Neural progenitor cell (in vitro differentiated cells): ENCODE results near the gene CREB5. TPM values are rescaled to one million over a fixed set of nuclear protein-coding genes. Genes with fewer than 3 reads are reported as not detected.
A peak's percentile ranks its signal among the peaks of the same experiment; 100 is the strongest.
"Not testable (repeated sequence)": the region's sequence is repeated elsewhere in the genome, so short reads cannot be mapped to it uniquely, and the experiment has no call there.

Experiments used
- DNase-seq: peaks from one replicate; pipeline ENCODE4 v3.0.0-alpha.2; 2016; ENCODE audit warnings: low spot score
- H2AFZ ChIP-seq: fragments of 200-600 bp; sonication (generic); replicated peaks from 2 replicates; pipeline ENCODE4 v1.6.1; 2016; ENCODE audit warnings: antibody characterized with exemption
- H3F3A ChIP-seq: fragments of 200-600 bp; sonication (generic); 2 replicates; pipeline ENCODE4 v1.6.1; 2016; ENCODE audit warnings: antibody characterized with exemption, low read depth
- H3K27ac ChIP-seq: fragments of 200-600 bp; sonication (generic); 2 replicates; pipeline ENCODE4 v1.5.1; 2016; ENCODE audit warnings: mild to moderate bottlenecking
- H3K27me3 ChIP-seq: fragments of 200-600 bp; sonication (generic); 2 replicates; pipeline ENCODE4 v1.6.1; 2016; ENCODE audit warnings: mild to moderate bottlenecking, moderate library complexity
- H3K36me3 ChIP-seq: fragments of 200-600 bp; sonication (generic); 2 replicates; pipeline ENCODE4 v1.5.1; 2016
- H3K4me1 ChIP-seq: fragments of 200-600 bp; sonication (generic); 2 replicates; pipeline ENCODE4 v1.6.1; 2016; ENCODE audit warnings: mixed run types
- H3K4me2 ChIP-seq: fragments of 200-600 bp; sonication (generic); 2 replicates; pipeline ENCODE4 v1.6.1; 2016
- H3K4me3 ChIP-seq: fragments of 200-600 bp; sonication (generic); 2 replicates; pipeline ENCODE4 v1.5.1; 2016
- H3K79me2 ChIP-seq: fragments of 200-600 bp; sonication (generic); 2 replicates; pipeline ENCODE4 v1.6.1; 2016; ENCODE audit warnings: low read depth
- H3K9ac ChIP-seq: fragments of 200-600 bp; sonication (generic); 2 replicates; pipeline ENCODE4 v1.6.1; 2016
- H3K9me3 ChIP-seq: fragments of 200-600 bp; sonication (generic); 2 replicates; pipeline ENCODE4 v1.5.1; 2016; ENCODE audit warnings: low read depth
- H4K20me1 ChIP-seq: fragments of 200-600 bp; sonication (generic); 2 replicates; pipeline ENCODE4 v1.6.1; 2016; ENCODE audit warnings: low read depth
- H3K27ac Mint-ChIP-seq: 3 replicates; pipeline ENCODE4 v1.8.0; 2021; ENCODE audit warnings: mixed read lengths
- H3K27me3 Mint-ChIP-seq: 2 replicates; pipeline ENCODE4 v1.8.0; 2022; ENCODE audit warnings: low read depth, mild to moderate bottlenecking, inconsistent platforms, moderate library complexity, mixed read lengths; ENCODE audit not compliant: insufficient read depth
- H3K36me3 Mint-ChIP-seq: 3 replicates; pipeline ENCODE4 v1.8.0; 2021; ENCODE audit warnings: mixed read lengths
- H3K4me1 Mint-ChIP-seq: 3 replicates; pipeline ENCODE4 v1.8.0; 2021; ENCODE audit warnings: mixed read lengths
- H3K4me3 Mint-ChIP-seq: 3 replicates; pipeline ENCODE4 v1.8.0; 2021; ENCODE audit warnings: mild to moderate bottlenecking, moderate library complexity, mixed read lengths
- H3K9me3 Mint-ChIP-seq: 3 replicates; pipeline ENCODE4 v1.8.0; 2020; ENCODE audit warnings: mixed read lengths
- CTCF ChIP-seq: fragments of 200-600 bp; sonication (generic); IDR thresholded peaks from 2 replicates; pipeline ENCODE4 v1.5.1; 2017; ENCODE audit warnings: antibody characterized with exemption, mild to moderate bottlenecking
- EZH2 ChIP-seq: fragments of 200-600 bp; sonication (generic); IDR thresholded peaks from 2 replicates; pipeline ENCODE4 v1.6.1; 2017; ENCODE audit warnings: antibody characterized with exemption, mild to moderate bottlenecking, moderate library complexity
- EZH2phosphoT487 ChIP-seq: fragments of 200-600 bp; sonication (generic); IDR thresholded peaks from 2 replicates; pipeline ENCODE4 v1.6.1; 2017; ENCODE audit warnings: antibody characterized with exemption
- total RNA-seq: library from RNA; depleted of rRNA; stranded (reverse); fragments of >200 nt; gene quantifications from 2 replicates; pipeline ENCODE4 v1.2.3, GENCODE V29; 2015; ENCODE audit warnings: low replicate concordance

Gene CREB5
- total RNA-seq, 1 donor from 2014 or later: 1.2 TPM

DNA sequence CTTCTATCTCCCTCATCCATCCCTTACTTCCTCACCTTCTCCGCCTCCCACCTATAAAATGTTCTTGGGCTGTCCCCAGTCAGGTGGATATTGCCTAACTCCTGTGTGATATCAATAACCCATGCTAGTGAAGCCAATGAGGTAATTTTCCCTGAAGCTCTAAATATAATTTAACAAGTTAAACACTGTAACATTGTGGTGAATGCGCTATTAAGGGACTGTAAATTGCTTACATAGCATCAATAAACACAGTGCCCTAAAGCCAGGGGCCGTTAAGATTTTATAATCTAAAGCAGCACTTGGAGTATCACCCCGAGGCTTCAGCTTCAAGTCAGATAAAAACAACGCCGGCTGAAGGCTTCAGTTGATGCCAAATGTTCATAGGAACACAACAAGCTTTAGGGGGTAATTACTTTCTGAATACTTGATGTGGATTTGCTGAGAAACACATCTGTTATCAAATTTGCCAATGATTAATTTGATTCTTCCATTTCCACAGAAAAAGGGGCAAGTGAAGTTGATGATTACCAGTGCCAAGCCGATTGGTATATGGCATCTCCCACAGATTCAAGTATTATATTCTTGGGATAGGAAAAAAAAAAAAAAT is 138.4 kb downstream of the CREB5 start:
- H3K4me2 ChIP-seq: no peak overlapping the region
- no peak overlapping the region for H3K27ac ChIP-seq
- no peak overlapping the region for H3K4me3 ChIP-seq
- H3F3A ChIP-seq: no peaks in the 10 kb centered on the region
- H3K79me2 ChIP-seq: no peaks in the 10 kb centered on the region
- no peaks in the 10 kb centered on the region for H3K4me1 ChIP-seq
- H3K9me3 ChIP-seq: peaks cover 13% of the 10 kb centered on the region
- Mint-ChIP-seq H3K4me1 (peaks cover 10% of the 10 kb centered on the region), H3K27ac (peak overlapping the region; percentile 25), H3K9me3 (peaks cover 20% of the 10 kb centered on the region), H3K4me3 (no peak overlapping the region), H3K27me3 (no peaks in the 10 kb centered on the region), H3K36me3 (no peaks in the 10 kb centered on the region)
- peak overlapping the region; percentile 9 for H2AFZ ChIP-seq
- no peaks in the 10 kb centered on the region for H4K20me1 ChIP-seq
- no peak overlapping the region for H3K9ac ChIP-seq
- H3K36me3 ChIP-seq: no peaks in the 10 kb centered on the region
- TF ChIP-seq EZH2: no peak
- TF ChIP-seq CTCF: no peak
- no peak for TF ChIP-seq EZH2phosphoT487
- no peaks in the 10 kb centered on the region for H3K27me3 ChIP-seq
- no peak for DNase-seq

DNA sequence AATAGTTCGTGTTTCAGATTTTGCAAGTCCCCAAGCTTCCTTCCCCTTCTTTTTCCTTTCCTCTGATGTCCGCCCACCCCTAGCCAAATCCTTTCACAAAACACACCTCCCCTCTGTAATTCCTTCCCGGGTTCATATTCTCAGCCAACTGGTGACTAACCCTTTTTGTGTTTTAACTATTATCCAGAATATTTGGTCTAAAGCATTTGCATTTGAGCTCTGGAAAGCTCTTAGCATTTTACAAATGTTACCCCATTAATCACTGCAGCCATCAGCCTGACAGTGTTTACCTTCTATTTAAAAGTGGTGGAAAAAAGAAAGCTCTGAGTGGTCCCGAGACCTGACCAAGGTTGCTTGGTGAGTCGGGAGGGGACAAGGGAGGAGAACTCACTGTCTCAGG is 139.0 kb downstream of the CREB5 start:
- Mint-ChIP-seq H3K9me3 (peaks cover 14% of the 10 kb centered on the region), H3K36me3 (no peaks in the 10 kb centered on the region), H3K27ac (no peak overlapping the region), H3K4me1 (peaks cover 10% of the 10 kb centered on the region), H3K4me3 (no peak overlapping the region), H3K27me3 (no peaks in the 10 kb centered on the region)
- no peaks in the 10 kb centered on the region for H4K20me1 ChIP-seq
- no peak overlapping the region for H3K9ac ChIP-seq
- H3K4me1 ChIP-seq: no peaks in the 10 kb centered on the region
- no peaks in the 10 kb centered on the region for H3K36me3 ChIP-seq
- H3K9me3 ChIP-seq: peaks cover 9% of the 10 kb centered on the region
- no peaks in the 10 kb centered on the region for H3F3A ChIP-seq
- H2AFZ ChIP-seq: peak overlapping the region; percentile 70
- no peaks in the 10 kb centered on the region for H3K27me3 ChIP-seq
- H3K79me2 ChIP-seq: no peaks in the 10 kb centered on the region
- no peak overlapping the region for H3K27ac ChIP-seq
- peak overlapping the region; percentile 7 for H3K4me2 ChIP-seq
- DNase-seq: no peak
- TF ChIP-seq CTCF (no peak), EZH2phosphoT487 (no peak), EZH2 (no peak)
- H3K4me3 ChIP-seq: no peak overlapping the region

- not testable (repeated sequence) for H3K27me3 ChIP-seq, H3K27ac ChIP-seq, H2AFZ ChIP-seq, H3K4me1 ChIP-seq, H3K9ac ChIP-seq, H3K4me3 Mint-ChIP-seq, H3K9me3 ChIP-seq, H3K9me3 Mint-ChIP-seq, H4K20me1 ChIP-seq, H3F3A ChIP-seq, H3K79me2 ChIP-seq, H3K27me3 Mint-ChIP-seq, H3K4me3 ChIP-seq, H3K36me3 Mint-ChIP-seq, H3K36me3 ChIP-seq, DNase-seq, H3K27ac Mint-ChIP-seq, H3K4me2 ChIP-seq
- peaks cover 10% of the 10 kb centered on the region for H3K4me1 Mint-ChIP-seq
Measured at GRCh38 chr7:28551766-28552165, 139.4 kb downstream of the CREB5 start.

- Histone ChIP-seq H2AFZ (no peak overlapping the region), H3K36me3 (no peaks in the 10 kb centered on the region)
Measured at GRCh38 chr7:28554802-28555471, 142.6 kb downstream of the CREB5 start.

More at GRCh38 chr7:28554802-28555471, 142.6 kb downstream of the CREB5 start:
- no peak overlapping the region for H3K4me3 ChIP-seq
- Mint-ChIP-seq H3K36me3 (no peaks in the 10 kb centered on the region), H3K27me3 (no peaks in the 10 kb centered on the region), H3K9me3 (no peaks in the 10 kb centered on the region), H3K27ac (no peak overlapping the region), H3K4me3 (no peak overlapping the region), H3K4me1 (peaks cover 10% of the 10 kb centered on the region)
- no peaks in the 10 kb centered on the region for H3F3A ChIP-seq
- no peaks in the 10 kb centered on the region for H3K9me3 ChIP-seq
- no peak overlapping the region for H3K27ac ChIP-seq
- H3K79me2 ChIP-seq: no peaks in the 10 kb centered on the region
- H4K20me1 ChIP-seq: no peaks in the 10 kb centered on the region
- no peak overlapping the region for H3K9ac ChIP-seq
- no peaks in the 10 kb centered on the region for H3K27me3 ChIP-seq
- DNase-seq: no peak
- no peak overlapping the region for H3K4me2 ChIP-seq
- no peaks in the 10 kb centered on the region for H3K4me1 ChIP-seq
- TF ChIP-seq EZH2phosphoT487 (no peak), EZH2 (no peak), CTCF (no peak)
